Measurements from ENCODE around the gene ENG. TPM values are rescaled to one million over a fixed set of nuclear protein-coding genes. Genes with fewer than 3 reads are reported as not detected.

The ENG gene
- total RNA-seq, 4 donors from 2014 or later = 45.6 to 115 (median 51.1) TPM

DNA sequence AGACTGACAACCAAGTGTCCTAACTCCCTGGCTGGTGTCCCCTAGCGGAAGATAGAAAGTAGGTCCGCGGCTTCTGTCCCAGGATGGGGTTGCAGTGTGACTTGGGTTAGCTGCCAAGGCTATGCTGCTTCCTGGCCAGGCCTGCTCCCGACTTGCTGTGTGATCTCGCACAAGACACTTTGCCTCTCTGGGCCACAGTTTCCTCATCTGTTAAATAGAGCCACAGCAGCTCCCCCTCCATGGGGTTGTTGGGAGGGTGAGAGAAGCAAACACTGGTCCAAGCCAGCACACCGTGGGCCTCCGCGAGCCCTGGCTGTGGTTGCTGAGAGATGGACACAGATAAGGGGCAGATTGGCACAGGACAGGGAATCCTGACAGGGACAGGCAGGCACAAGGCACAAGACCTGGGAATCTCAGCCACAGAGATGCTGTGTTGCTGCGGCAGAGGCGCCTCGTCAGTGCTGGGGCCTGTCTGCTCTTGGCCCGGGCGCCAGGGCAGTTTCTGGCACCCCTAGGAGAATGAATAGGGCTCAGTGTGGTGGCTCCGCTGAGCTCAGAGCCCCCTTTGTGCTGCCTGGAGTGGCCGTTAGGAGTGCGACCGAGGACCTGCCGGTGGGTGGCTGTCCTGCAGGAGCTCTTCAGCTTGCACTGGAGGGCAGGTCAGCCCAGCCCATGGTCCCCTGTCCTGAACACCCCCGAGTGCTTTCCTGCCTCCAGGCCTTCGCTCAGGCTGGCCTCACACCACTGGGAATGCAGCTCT, 74.2 kb downstream of the ENG start:
- WGBS, 2 donors = 71 to 74% methylated on average over 14 to 15 of the region's 20 CpGs
- TF ChIP-seq POLR2A (IDR thresholded peaks at IDR 0.05) = no peak
- TF ChIP-seq, protein P1, sequence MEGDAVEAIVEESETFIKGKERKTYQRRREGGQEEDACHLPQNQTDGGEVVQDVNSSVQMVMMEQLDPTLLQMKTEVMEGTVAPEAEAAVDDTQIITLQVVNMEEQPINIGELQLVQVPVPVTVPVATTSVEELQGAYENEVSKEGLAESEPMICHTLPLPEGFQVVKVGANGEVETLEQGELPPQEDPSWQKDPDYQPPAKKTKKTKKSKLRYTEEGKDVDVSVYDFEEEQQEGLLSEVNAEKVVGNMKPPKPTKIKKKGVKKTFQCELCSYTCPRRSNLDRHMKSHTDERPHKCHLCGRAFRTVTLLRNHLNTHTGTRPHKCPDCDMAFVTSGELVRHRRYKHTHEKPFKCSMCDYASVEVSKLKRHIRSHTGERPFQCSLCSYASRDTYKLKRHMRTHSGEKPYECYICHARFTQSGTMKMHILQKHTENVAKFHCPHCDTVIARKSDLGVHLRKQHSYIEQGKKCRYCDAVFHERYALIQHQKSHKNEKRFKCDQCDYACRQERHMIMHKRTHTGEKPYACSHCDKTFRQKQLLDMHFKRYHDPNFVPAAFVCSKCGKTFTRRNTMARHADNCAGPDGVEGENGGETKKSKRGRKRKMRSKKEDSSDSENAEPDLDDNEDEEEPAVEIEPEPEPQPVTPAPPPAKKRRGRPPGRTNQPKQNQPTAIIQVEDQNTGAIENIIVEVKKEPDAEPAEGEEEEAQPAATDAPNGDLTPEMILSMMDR (IDR thresholded peaks at IDR 0.05) = no peak
- Histone ChIP-seq H3K27me3 (no peaks in the 10 kb centered on the region), H3K9me3 (no peaks in the 10 kb centered on the region), H3K36me3 (no peaks in the 10 kb centered on the region), H3K4me3 (replicated peaks in 1 of 3) (no peak overlapping the region), H3K27ac (no peak overlapping the region), H3K4me1 (peaks cover 0 to 23% of the 10 kb centered on the region in 2 donors)
- no peak for DNase-seq
- intact Hi-C loops (cut with DNase I) = loop anchor here (5.0 to 10.0 kb wide), 3 partner anchors 43 to 188 kb away; partner anchors contain the start of gene TOR2A

DNA sequence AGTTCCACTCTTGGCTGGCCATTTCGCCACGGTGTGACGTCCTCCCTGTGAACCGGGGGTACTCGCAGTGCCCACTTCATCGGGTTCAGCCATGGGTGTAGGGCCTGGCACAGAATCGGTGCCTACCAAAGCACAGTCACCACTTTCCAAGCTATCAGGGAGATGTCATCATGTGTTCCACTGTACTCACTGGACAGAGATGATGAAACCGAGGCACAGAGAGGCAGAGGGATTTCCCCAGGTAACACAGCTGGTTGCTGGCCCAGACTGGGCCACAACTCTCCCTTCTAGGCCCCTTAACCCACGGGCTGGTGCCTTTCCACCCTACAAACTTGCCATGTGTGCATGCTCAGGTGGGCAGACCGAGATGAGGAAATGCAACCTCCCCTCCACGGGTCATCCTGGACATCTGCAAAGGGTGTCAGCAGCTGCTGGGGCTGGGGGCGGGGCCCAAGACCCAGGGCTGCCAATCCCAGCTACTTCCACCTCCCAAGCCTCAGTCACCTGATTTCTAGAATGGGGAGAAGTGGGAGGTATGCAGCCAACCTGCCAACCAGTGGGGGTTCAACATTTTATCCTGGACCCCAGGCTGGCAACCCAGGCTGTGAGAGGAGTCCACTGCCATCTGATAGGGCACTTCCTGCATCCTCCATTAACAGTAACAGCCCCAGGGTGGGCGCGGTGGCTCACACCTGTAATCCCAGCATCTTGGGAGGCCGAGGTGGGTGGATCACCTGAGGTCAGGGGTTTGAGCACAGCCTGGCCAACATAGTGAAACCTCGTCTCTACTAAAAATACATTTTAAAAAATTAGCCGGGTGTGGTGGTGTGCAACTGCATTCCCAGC, 75.1 kb downstream of the ENG start:
- intact Hi-C loops (cut with DNase I) = no loop called here
- DNase-seq = no peak
- peak overlapping the region in 2 of 3 donors; percentile 28 to 36 for H3K27ac ChIP-seq

DNA sequence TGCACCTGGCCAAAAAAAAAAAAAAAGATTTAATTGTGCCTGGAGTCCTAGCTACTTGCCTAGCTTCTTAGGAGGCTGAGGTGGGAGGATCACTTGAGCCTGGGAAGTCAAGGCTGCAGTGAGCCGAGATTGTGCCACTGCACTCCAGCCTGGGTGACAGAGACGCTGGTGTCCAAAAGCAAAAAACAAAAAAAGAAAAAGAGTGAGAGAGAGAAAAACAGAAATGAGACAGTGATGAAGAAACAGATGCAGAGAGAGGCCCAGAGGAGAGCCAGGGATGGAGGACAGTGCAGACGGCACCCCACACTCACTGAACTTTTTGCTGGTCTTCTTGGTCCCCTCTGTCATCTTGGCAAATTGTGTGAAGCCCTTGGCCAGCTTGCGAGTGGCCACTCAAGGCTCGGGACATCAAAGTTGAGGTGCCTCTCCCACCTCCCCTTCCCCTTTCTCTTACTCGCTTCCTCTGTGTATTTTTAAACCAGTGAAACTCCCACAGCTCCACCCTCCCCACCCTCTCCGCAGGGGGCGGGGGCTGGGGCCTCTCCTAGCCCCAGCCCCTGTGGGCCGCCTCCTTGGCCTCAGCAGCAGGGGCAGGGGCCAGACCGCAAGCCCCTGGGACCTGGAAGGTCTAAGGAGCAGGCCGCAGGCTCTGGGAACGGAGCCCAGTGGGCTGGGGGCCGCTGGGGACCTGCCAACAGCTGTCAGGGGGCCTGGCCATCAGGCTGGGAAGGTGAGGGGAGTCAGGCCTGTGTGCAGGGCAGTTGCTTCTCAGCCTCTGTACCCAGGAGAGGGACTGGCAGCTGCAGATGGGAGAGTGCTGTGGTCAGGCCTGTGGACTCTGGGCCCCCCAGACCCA, 76.0 kb downstream of the ENG start, which contains the start of gene SH2D3C:
SH2D3C (minus strand) TSS at position 387 of the 856 bp plus-strand sequence; CDS start at position 348, 39 bp downstream.
- whole genome bisulfite sequencing, 2 donors = 48 to 59% methylated on average over 10 to 12 of the region's 13 CpGs
- Histone ChIP-seq H3K27ac (peak within 1 kb of the TSS in 2 of 3 donors; percentile 28 to 36), H3K36me3 (no peaks in the 10 kb centered on the region), H3K4me3 (replicated peaks in 1 of 3) (no peak within 1 kb of the TSS), H3K27me3 (no peaks in the 10 kb centered on the region), H3K4me1 (peaks cover 0 to 15% of the 10 kb centered on the region in 2 donors), H3K9me3 (no peaks in the 10 kb centered on the region)
- intact Hi-C loops (cut with DNase I) = no loop called here
- TF ChIP-seq POLR2A (IDR thresholded peaks at IDR 0.05) = no peak
- TF ChIP-seq, protein P1 (IDR thresholded peaks at IDR 0.05) = no peak
- no peak for DNase-seq

More for the DNA sequence above, 75.1 kb downstream of the ENG start:
- H3K27me3 ChIP-seq = no peaks in the 10 kb centered on the region
- 60 to 74% methylated on average over 5 to 15 of the region's 17 CpGs for WGBS, 2 donors
- H3K4me1 ChIP-seq = peaks cover 0 to 19% of the 10 kb centered on the region in 2 donors
- no peak overlapping the region for H3K4me3 ChIP-seq (replicated peaks in 1 of 3)
- no peaks in the 10 kb centered on the region for H3K36me3 ChIP-seq
- H3K9me3 ChIP-seq = no peaks in the 10 kb centered on the region
- no peak for TF ChIP-seq POLR2A (IDR thresholded peaks at IDR 0.05)
- TF ChIP-seq, protein P1 (IDR thresholded peaks at IDR 0.05) = no peak

DNA sequence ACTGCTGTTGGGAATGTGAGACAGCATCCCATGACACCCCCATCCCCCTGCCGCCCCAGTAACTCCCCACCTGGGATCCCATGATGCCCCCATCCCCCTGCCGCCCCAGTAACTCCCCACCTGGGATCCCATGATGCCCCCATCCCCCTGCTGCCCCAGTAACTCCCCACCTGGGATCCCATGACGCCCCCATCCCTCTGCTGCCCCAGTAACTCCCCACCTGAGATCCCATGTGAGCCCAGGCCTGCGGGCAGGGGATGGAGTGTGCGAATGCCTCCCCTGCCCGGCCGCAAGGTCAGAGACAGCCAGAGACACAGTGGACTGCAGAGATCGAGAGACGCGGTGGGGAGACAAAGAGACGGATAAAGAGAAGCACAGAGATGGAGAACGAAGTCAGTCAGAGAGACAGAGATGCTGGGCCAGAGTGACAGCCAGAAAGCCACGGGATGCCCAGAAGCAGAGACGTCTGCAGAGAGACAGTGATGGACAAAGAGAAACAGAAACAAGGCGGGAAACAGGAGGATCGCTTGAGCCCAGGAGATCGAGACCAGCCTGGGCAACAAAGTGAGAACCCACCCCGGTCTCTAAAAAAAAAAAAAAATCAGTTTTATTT, 77.0 kb downstream of the ENG start:
- Histone ChIP-seq H3K4me3 (replicated peaks in 1 of 3) (no peak overlapping the region), H3K9me3 (no peaks in the 10 kb centered on the region), H3K27ac (no peak overlapping the region), H3K4me1 (peaks cover 0 to 5% of the 10 kb centered on the region in 2 donors), H3K36me3 (no peaks in the 10 kb centered on the region), H3K27me3 (no peaks in the 10 kb centered on the region)
- no peak for TF ChIP-seq POLR2A (IDR thresholded peaks at IDR 0.05)
- TF ChIP-seq, protein P1 (IDR thresholded peaks at IDR 0.05) = no peak
- DNase-seq = no peak
- WGBS, 2 donors = 79 to 88% methylated on average over 17 of the region's 18 CpGs
- intact Hi-C loops (cut with DNase I) = no loop called here
